Keratinocyte (primary cell): ENCODE results near the gene KLHDC3. TPM values are rescaled to one million over a fixed set of nuclear protein-coding genes. Genes with fewer than 3 reads are reported as not detected.

Experiments used
- DNase-seq: peaks from one replicate; pipeline ENCODE4 v3.0.0-alpha.2; 2011; ENCODE audit warnings: low read depth, missing footprints, low spot score
- FAIRE-seq: peaks from 2 replicates; lab custom pipeline; 2011; peaks lifted over from hg19 to GRCh38; lab: Jason Lieb, UNC
- H2AFZ ChIP-seq: 2 replicates; pipeline ENCODE4 v1.6.0; 2012; ENCODE audit warnings: low read length, control low read depth, inconsistent platforms; ENCODE audit not compliant: control insufficient read depth
- H3K27ac ChIP-seq: 2 replicates; pipeline ENCODE4 v1.5.1; 2011; ENCODE audit warnings: low read length; ENCODE audit not compliant: control insufficient read depth, insufficient read depth
- H3K27me3 ChIP-seq: 3 replicates; pipeline ENCODE4 v1.6.0; 2011; ENCODE audit warnings: low read length; ENCODE audit not compliant: control insufficient read depth, insufficient read depth; ENCODE audit errors: extremely low read depth
- H3K36me3 ChIP-seq, 2 experiments: 2 replicates in 1 of 2; 3 replicates in 1 of 2; pipeline ENCODE4 v1.5.1; 2011; ENCODE audit warnings: low read length in 2 of 2, mild to moderate bottlenecking in 1 of 2; ENCODE audit not compliant: control insufficient read depth in 2 of 2, insufficient read depth in 2 of 2; ENCODE audit errors: extremely low read depth in 1 of 2
- H3K4me1 ChIP-seq: 3 replicates; pipeline ENCODE4 v1.5.1; 2011; ENCODE audit warnings: low read length; ENCODE audit not compliant: control insufficient read depth, insufficient read depth; ENCODE audit errors: extremely low read depth
- H3K4me2 ChIP-seq: 3 replicates; pipeline ENCODE4 v1.6.0; 2011; ENCODE audit warnings: low read depth, low read length; ENCODE audit not compliant: control insufficient read depth, insufficient read depth; ENCODE audit errors: extremely low read depth
- H3K4me3 ChIP-seq, 3 experiments: fragments of 200-600 bp in 1 of 3; sonication (generic) in 1 of 3; 2 replicates in 2 of 3; 3 replicates in 1 of 3; pipeline ENCODE4 v1.5.1; 2011 to 2016; ENCODE audit warnings: low read length in 3 of 3, mild to moderate bottlenecking in 3 of 3, control low read depth in 2 of 3, inconsistent platforms in 1 of 3, low read depth in 1 of 3, mixed read lengths in 1 of 3, mixed run types in 1 of 3, moderate library complexity in 1 of 3; ENCODE audit not compliant: control insufficient read depth in 2 of 3, insufficient read depth in 2 of 3; ENCODE audit errors: extremely low read depth in 1 of 3
- H3K79me2 ChIP-seq: 2 replicates; pipeline ENCODE4 v1.6.0; 2012; ENCODE audit warnings: low read length; ENCODE audit not compliant: control insufficient read depth, insufficient read depth
- H3K9ac ChIP-seq: 3 replicates; pipeline ENCODE4 v1.6.0; 2011; ENCODE audit warnings: low read length; ENCODE audit not compliant: control insufficient read depth, insufficient read depth; ENCODE audit errors: extremely low read depth
- H3K9me1 ChIP-seq: 3 replicates; pipeline ENCODE4 v1.6.0; 2011; ENCODE audit warnings: low read length; ENCODE audit not compliant: control insufficient read depth, insufficient read depth; ENCODE audit errors: extremely low read depth
- H3K9me3 ChIP-seq: 2 replicates; pipeline ENCODE4 v1.5.1; 2012; ENCODE audit warnings: low read depth, low read length; ENCODE audit not compliant: control insufficient read depth
- H4K20me1 ChIP-seq: 3 replicates; pipeline ENCODE4 v1.6.0; 2011; ENCODE audit warnings: low read length; ENCODE audit not compliant: control insufficient read depth, insufficient read depth; ENCODE audit errors: extremely low read depth
- EZH2 ChIP-seq: IDR thresholded peaks from one replicate; pipeline ENCODE4 v1.6.1; 2012; ENCODE audit warnings: inconsistent platforms, mild to moderate bottlenecking, low read length, moderate library complexity
- dilution Hi-C: fragments of 300-500 bp; cut with MboI; formaldehyde crosslinking; loops from one replicate; pipeline ENCODE4 v1.7.0; 2020; ENCODE audit warnings: low sequenced_read_pairs; ENCODE audit not compliant: extremely low pct_ligation_motif_present
- polyA plus RNA-seq, 5 experiments: library from polyadenylated mRNA; depleted of rRNA in 3 of 5; stranded (reverse) in 3 of 5; stranded (forward) in 1 of 5; unstranded in 1 of 5; fragments of >200 nt; gene quantifications; 1 replicate in 1 of 5; 2 replicates in 3 of 5; 3 replicates in 1 of 5; pipeline versions ENCODE4 v1.2.1 to v1.2.3, GENCODE V29; 2011 to 2012; ENCODE audit warnings: missing spikeins in 2 of 5, low read depth in 1 of 5, low replicate concordance in 1 of 5
- TF ChIP-seq, protein P1 (sequence below), 3 experiments: IDR thresholded peaks in 1 of 3; conservative IDR thresholded peaks in 1 of 3; optimal IDR thresholded peaks in 1 of 3; 2 replicates in 2 of 3; 3 replicates in 1 of 3; pipeline versions ENCODE3 to v1.5.1; 2011; ENCODE audit warnings: low read length in 3 of 3, mild to moderate bottlenecking in 3 of 3, moderate library complexity in 2 of 3, control low read depth in 1 of 3, inconsistent platforms in 1 of 3; ENCODE audit not compliant: insufficient read depth in 2 of 3; ENCODE audit errors: extremely low read depth in 1 of 3

The KLHDC3 gene
- polyA plus RNA-seq, 1 donor (not counting 4 experiments of a cell fraction or from before 2014, with no cell fraction given): 24.8 TPM

DNA sequence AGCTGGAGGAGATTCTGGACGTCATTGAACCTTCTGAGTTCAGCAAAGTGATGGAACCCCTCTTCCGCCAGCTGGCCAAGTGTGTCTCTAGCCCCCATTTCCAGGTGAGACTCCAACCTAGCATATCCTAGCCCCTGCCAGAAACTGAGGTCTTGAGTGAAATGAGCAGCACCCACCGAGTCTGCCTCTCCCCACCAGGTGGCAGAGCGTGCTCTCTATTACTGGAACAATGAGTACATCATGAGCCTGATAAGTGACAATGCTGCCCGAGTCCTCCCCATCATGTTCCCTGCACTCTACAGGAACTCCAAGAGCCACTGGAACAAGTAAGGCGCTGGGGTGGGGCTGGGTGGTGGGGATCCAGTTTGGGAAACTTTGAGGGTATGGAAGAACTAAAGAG is 4.9 kb upstream of the KLHDC3 start:
- no peak for DNase-seq
- TF ChIP-seq EZH2: no peak
- TF ChIP-seq, protein P1, sequence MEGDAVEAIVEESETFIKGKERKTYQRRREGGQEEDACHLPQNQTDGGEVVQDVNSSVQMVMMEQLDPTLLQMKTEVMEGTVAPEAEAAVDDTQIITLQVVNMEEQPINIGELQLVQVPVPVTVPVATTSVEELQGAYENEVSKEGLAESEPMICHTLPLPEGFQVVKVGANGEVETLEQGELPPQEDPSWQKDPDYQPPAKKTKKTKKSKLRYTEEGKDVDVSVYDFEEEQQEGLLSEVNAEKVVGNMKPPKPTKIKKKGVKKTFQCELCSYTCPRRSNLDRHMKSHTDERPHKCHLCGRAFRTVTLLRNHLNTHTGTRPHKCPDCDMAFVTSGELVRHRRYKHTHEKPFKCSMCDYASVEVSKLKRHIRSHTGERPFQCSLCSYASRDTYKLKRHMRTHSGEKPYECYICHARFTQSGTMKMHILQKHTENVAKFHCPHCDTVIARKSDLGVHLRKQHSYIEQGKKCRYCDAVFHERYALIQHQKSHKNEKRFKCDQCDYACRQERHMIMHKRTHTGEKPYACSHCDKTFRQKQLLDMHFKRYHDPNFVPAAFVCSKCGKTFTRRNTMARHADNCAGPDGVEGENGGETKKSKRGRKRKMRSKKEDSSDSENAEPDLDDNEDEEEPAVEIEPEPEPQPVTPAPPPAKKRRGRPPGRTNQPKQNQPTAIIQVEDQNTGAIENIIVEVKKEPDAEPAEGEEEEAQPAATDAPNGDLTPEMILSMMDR (optimal IDR thresholded peaks at IDR 0.05 in 1 of 3, IDR thresholded peaks at IDR 0.05 in 1 of 3, conservative IDR thresholded peaks at IDR 0.05 in 1 of 3; ENCODE audit: extremely low read depth in 1 of 3, insufficient read depth in 2 of 3, low read length in 3 of 3): peak; percentile 41 to 69 (median 66)
- Histone ChIP-seq H3K27ac (no peak overlapping the region), H3K9me3 (no peaks in the 10 kb centered on the region), H3K4me2 (no peak overlapping the region), H3K9me1 (no peaks in the 10 kb centered on the region), H3K4me3 (no peak overlapping the region), H3K27me3 (no peaks in the 10 kb centered on the region), H3K4me1 (peaks cover 8% of the 10 kb centered on the region), H2AFZ (no peak overlapping the region), H3K9ac (no peak overlapping the region), H3K36me3 (peaks cover 32 to 45% of the 10 kb centered on the region in 2 experiments), H3K79me2 (peaks cover 8% of the 10 kb centered on the region), H4K20me1 (no peaks in the 10 kb centered on the region)
- dilution Hi-C loops: no loop called here
- no peak for FAIRE-seq

- Histone ChIP-seq H2AFZ (no peak overlapping the region), H3K4me3 (no peak overlapping the region), H3K27ac (no peak overlapping the region), H3K4me1 (peaks cover 16% of the 10 kb centered on the region), H3K27me3 (no peaks in the 10 kb centered on the region), H3K36me3 (peaks cover 29 to 42% of the 10 kb centered on the region in 2 experiments), H3K9ac (no peak overlapping the region), H3K4me2 (no peak overlapping the region), H3K9me3 (no peaks in the 10 kb centered on the region), H3K9me1 (no peaks in the 10 kb centered on the region), H4K20me1 (no peaks in the 10 kb centered on the region), H3K79me2 (peaks cover 28% of the 10 kb centered on the region)
- dilution Hi-C loops: no loop called here
- no peak for TF ChIP-seq EZH2
- TF ChIP-seq, protein P1 (optimal IDR thresholded peaks at IDR 0.05 in 1 of 3, IDR thresholded peaks at IDR 0.05 in 1 of 3, conservative IDR thresholded peaks at IDR 0.05 in 1 of 3; ENCODE audit: extremely low read depth in 1 of 3, insufficient read depth in 2 of 3, low read length in 3 of 3): no peak
- no peak for FAIRE-seq
- DNase-seq: no peak
Observed at GRCh38 chr6:43011207-43011606, 2.8 kb upstream of the KLHDC3 start.
